ENCODE data around the gene ARPC4.

Gene ARPC4

GRCh38 chr3:9793161-9793781, 389 bp downstream of the ARPC4 start:
- no peak for DNase-seq (ENCODE audit: low spot score)

- no peak for DNase-seq (ENCODE audit: low spot score)
Observed at GRCh38 chr3:9794400-9794799, 1.5 kb downstream of the ARPC4 start.

- no peak for DNase-seq (ENCODE audit: low spot score)
Observed at GRCh38 chr3:9795207-9795606, 2.3 kb downstream of the ARPC4 start.

- DNase-seq (ENCODE audit: low spot score): no peak
Observed at GRCh38 chr3:9797196-9797945, 4.5 kb downstream of the ARPC4 start.

- no peak for DNase-seq (ENCODE audit: low spot score)
Observed at GRCh38 chr3:9800529-9800928, 7.6 kb downstream of the ARPC4 start.

- no peak for DNase-seq (ENCODE audit: low spot score)
Observed at GRCh38 chr3:9803494-9803893, 10.6 kb downstream of the ARPC4 start.

- DNase-seq (ENCODE audit: low spot score): no peak
Observed at GRCh38 chr3:9804996-9805395, 12.1 kb downstream of the ARPC4 start.

GRCh38 chr3:9806137-9806536, 13.3 kb downstream of the ARPC4 start:
- no peak for DNase-seq (ENCODE audit: low spot score)

GRCh38 chr3:9806688-9807589, 14.1 kb downstream of the ARPC4 start:
- no peak for DNase-seq (ENCODE audit: low spot score)

- DNase-seq (ENCODE audit: low spot score): no peak
Observed at GRCh38 chr3:9807981-9808344, 15.1 kb downstream of the ARPC4 start.

GRCh38 chr3:9808345-9809037, 15.6 kb downstream of the ARPC4 start:
- DNase-seq (ENCODE audit: low spot score): peak; percentile 64

GRCh38 chr3:9809239-9809614, 16.3 kb downstream of the ARPC4 start:
- no peak for DNase-seq (ENCODE audit: low spot score)

- peak; percentile 86 for DNase-seq (ENCODE audit: low spot score)
Observed at GRCh38 chr3:9809615-9810432, 16.9 kb downstream of the ARPC4 start, which contains the start of gene TTLL3. TSS of gene TTLL3 (plus strand) at chr3:9810262. CDS start at chr3:9810662, 400 bp downstream.

GRCh38 chr3:9810433-9810770, 17.5 kb downstream of the ARPC4 start:
- DNase-seq (ENCODE audit: low spot score): peak; percentile 68

- no peak for DNase-seq (ENCODE audit: low spot score)
Observed at GRCh38 chr3:9810846-9811245, 18.0 kb downstream of the ARPC4 start.

- DNase-seq (ENCODE audit: low spot score): no peak
Observed at GRCh38 chr3:9812870-9813483, 20.1 kb downstream of the ARPC4 start.

- no peak for DNase-seq (ENCODE audit: low spot score)
Observed at GRCh38 chr3:9815986-9816385, 23.1 kb downstream of the ARPC4 start.

GRCh38 chr3:9817436-9817835, 24.6 kb downstream of the ARPC4 start:
- DNase-seq (ENCODE audit: low spot score): no peak

GRCh38 chr3:9818666-9819335, 25.9 kb downstream of the ARPC4 start:
- no peak for DNase-seq (ENCODE audit: low spot score)

GRCh38 chr3:9820543-9820942, 27.7 kb downstream of the ARPC4 start:
- no peak for DNase-seq (ENCODE audit: low spot score)
